Neural progenitor cell (in vitro differentiated cells): Measurements from ENCODE around the gene MYOM1.

Experiments used
- EZH2 ChIP-seq: fragments of 200-600 bp; sonication (generic); IDR thresholded peaks from 2 replicates; pipeline ENCODE4 v1.6.1; 2017; ENCODE audit warnings: antibody characterized with exemption, mild to moderate bottlenecking, moderate library complexity
- TF ChIP-seq, protein P1 (sequence below): fragments of 200-600 bp; sonication (generic); IDR thresholded peaks from 2 replicates; pipeline ENCODE4 v1.5.1; 2017; ENCODE audit warnings: antibody characterized with exemption, mild to moderate bottlenecking

DNA sequence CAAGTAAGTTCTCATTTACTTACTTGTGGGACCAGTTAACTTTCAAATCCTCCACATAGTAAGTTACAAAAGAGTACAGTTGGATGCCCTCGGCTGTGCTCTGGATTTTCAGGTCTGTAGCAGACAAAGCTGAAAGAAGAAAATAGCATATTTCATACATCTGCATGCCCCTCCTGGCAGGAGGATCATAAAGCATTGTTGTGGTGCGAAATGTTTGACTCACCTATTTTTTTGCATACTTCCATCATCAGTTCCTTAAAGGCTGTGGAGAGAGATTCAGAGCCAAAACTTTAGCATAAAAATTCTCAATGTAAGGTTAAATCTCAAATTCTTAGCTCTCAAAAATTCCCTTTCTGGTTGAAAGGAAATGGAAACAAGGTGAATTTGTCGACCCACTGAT, 136.0 kb downstream of the MYOM1 start:
- TF ChIP-seq, protein P1, sequence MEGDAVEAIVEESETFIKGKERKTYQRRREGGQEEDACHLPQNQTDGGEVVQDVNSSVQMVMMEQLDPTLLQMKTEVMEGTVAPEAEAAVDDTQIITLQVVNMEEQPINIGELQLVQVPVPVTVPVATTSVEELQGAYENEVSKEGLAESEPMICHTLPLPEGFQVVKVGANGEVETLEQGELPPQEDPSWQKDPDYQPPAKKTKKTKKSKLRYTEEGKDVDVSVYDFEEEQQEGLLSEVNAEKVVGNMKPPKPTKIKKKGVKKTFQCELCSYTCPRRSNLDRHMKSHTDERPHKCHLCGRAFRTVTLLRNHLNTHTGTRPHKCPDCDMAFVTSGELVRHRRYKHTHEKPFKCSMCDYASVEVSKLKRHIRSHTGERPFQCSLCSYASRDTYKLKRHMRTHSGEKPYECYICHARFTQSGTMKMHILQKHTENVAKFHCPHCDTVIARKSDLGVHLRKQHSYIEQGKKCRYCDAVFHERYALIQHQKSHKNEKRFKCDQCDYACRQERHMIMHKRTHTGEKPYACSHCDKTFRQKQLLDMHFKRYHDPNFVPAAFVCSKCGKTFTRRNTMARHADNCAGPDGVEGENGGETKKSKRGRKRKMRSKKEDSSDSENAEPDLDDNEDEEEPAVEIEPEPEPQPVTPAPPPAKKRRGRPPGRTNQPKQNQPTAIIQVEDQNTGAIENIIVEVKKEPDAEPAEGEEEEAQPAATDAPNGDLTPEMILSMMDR = no peak
- TF ChIP-seq EZH2 = no peak
